GM18526 (cell line): Measurements from ENCODE around the gene MTTP.

ENCODE experiments used
- POLR2A ChIP-seq: IDR thresholded peaks from 3 replicates; pipeline ENCODE4 v1.6.1; 2011; ENCODE audit not compliant: insufficient read length; ENCODE audit errors: extremely low read depth

Gene MTTP

DNA sequence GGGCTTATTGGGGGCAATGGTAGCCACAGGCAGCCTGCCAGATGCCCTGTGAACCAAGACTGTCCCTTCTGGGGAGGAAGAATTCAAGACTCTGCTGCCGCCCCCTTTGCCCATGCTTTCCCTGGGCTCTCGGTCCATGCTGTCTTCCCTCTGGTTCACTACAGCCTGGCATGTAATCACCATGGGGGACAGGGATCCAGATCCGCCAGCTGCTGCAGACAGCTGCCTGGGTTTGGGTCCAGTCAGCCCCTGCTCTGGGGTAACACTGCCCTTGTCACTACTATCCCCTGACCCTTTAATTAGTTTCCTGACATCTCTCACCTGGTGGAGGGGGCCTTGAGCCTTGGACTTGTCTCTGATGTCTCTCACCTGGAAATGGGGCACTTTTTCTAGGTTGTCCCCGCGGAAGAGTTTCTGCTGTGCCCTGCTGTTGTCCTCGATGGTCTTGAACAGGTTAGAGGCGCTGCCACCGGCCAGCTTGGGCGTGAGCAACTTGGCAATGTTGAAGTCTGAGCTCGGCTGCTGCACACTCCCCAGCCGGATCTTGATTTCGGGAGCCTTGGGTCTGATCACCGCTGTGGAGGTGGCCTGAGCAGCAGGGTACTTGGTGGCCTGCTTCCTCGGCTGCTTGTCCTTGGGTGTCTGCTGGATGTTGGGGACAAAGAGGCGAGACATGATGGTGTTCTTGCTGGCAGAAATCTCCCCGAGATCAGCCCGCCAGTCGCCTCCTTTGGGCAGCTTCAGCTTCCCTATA lies 76.6 kb downstream of the MTTP start:
- TF ChIP-seq POLR2A = no peak

DNA sequence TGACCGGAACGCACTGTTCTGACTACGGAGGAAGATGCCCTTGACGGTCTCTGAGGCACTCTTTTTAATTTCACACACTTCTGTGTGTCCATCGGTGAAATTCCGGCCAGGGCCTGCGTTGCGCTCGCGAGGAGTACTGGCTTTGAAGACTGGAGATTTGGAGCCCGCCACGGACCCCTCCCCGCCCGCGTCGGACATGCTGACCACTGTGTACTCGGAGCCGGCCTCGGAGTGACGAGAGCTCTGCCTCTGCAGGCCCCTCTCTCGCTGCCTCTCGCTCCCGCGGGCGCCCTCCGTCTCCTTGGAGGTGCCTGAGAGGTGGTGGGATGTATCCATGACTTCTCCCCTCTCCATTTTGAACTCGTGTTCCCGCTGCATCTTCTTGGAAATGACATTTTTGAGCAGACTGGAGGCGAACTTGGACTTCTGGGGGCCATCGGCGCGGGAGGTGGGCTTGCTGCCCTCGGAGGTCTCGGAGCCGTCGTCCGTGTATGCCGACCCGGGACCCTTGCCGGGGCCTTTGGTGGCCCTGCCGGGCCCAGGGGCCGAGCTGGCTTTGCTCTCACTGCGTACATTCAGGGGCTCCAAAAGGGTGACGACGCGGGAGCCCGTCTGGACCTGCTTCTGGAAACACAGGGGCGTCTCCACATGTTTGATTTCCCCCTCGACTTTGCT lies 77.3 kb downstream of the MTTP start:
- no peak for TF ChIP-seq POLR2A

DNA sequence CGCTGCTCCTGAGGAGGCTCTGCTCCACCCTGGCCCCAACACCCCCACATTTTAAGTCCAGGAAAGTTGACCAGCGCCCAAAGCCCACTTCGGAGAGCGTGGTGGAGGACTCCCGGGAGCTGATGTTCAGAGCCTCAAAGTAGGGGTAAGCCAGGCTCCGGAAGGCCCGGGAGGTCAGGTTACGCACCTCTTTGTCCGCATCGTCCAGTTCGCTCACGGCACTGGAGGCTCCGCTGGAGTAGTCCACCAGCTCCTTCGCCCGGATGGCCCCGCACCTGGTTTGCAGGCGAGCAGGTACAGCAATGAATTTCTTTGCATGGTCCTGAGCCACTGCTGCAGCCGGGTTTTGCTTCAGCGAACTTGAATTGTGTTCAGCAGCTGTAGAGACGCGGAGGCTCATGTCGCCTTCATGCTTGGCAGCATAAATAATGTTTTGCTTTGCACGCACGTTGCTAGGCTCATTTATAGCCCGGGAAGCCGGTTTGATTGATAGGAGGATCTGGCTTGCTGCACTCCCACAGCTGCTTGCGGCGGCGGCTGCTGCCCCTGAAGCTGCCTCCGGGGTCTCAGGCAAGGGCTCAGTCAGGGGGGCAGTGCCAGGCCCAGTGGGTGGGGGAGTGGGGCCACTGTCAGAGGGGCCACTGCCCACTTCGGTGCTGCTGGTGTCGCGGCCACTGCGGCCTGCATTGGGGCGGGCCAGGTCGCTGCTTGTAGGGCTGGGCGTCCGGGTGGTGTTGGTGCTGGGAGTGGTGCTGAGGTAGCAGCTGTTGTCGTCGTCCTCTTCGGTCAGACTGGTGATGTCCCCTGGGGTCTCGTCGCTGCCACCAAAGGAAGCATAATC lies 78.2 kb downstream of the MTTP start:
- TF ChIP-seq POLR2A = no peak

DNA sequence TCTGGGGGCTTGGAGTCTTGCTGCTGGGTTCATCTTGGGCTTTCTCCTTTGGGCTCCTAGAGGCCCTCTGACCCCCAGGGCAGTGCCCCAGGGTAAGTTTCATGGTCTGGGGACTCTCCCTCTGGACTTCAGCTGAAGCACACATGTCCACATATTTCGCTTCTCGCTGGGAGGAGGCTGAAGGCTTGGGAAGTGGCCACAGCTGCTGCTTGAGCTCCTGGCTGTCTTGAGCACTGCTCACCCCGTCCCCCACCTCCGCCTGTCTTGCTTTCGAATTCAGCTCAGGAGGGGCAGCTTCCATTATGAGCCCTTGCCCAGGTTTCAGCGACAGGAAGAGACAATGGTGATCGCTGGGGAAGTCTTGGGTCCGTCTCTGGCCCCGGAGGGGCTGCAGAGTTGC lies 79.3 kb downstream of the MTTP start:
- no peak for TF ChIP-seq POLR2A

DNA sequence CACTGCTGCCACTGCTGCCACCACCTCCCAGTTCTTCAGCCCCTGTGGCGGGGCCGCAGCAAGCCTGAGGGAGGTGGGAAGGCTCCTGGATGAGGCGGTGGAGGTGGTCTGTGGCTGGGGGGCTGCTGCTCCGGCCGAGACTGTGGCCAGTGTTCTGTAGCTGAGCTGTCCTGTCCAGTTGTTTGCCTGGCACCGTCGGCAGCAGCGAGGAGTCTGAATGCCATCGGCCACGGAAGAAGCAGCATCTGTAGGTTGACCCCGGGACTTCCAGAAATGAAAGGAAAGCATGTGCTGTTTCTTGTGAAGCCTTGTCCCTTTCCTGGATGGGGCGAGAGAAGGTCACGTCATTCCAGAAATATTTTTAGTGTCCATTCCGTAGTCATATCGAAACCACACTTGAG lies 79.7 kb downstream of the MTTP start:
- TF ChIP-seq POLR2A = no peak

DNA sequence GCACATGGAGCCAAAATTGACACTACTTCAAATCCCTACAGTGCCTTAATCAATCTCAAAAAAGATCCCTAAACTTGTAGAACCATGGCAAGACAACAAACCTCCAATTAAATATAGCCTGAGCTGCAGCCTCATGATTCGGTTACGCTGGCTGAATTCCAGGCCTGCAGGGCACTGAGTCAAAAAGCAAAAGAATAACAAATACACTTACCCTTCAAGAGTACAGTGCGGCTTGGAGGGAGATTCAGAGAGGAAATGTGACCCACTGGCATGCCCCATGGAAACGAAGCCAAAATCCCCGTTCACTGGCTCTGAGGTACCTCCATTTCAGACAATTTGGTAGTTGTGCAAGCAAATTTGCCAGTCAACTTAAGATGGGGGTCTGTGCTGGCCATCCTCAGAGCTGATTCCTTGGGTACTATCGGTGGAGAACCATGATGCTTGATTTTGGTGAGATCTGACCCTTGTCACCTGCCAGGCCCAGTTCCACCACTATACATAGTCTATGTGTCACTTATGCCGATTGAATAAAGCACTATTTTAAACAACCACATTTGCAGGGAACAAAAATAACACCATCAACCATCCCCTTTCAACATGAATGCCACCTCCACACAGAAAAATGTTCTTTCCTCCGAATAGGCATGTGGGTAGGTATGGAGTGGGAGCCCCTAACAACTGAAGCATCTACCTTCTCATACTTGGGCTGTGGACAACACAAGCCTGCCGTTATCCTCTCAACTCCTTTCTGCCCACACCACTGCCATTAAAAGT lies 80.9 kb downstream of the MTTP start:
- TF ChIP-seq POLR2A = no peak

DNA sequence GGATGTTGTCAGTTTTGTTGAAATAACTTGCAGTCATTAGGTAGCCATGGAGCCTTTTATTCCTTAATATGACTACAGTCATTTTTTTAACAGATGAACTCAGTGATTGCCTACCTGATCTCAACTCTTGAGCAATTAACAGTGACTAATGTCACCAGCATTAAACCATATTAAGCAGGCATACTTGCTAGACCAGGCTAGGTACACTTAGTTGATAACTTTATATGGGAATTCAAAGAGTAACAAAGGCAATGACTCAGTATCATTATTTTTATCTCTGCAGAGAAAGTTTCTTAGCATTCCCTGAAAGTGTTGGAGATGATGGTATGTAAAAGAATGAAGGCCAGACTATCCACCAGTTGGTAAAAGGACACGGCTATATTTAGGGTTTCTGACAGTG lies 83.2 kb downstream of the MTTP start, which contains the start of gene C4orf54:
Gene C4orf54, minus strand, starts transcription at position 31 of the 400 bp plus-strand sequence. CDS start 3,180 bp downstream, outside the sequence.
- no peak for TF ChIP-seq POLR2A

DNA sequence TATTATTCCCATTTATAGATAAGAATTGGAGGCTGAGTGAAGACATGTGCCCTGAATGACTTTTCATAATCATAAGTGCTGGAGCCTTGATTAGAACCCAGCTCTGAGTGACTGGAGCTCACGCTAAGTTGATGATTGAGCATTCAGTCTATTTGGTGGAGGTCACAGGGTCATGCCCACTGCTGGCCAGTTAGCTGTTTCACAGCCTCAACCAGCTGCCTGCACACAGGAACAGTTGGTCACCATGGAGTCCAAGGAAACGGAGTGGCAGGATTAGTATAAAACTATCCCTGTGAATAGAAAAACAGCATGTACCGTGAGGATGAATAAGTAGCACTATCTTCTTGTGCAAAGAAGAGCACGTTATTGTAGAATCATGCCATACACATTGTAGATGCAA lies 84.0 kb downstream of the MTTP start:
- no peak for TF ChIP-seq POLR2A

DNA sequence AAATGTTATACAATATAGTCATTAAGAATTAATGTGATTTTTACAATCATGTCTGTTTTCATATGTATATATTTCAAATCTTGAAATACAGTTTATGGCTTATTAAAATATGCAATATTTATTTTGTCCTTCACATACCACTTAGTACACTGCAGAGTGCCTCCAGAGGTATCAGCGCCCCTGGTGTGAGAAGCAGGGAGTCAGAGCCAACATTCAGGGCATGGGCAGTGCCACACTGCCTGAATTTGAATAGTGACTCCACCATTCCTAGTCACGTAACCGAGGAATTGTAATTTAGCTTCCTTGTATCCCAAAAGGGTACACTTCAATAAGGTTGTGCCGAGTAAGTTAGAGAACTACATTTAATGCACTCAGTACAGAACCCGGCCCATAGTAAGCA lies 87.3 kb downstream of the MTTP start:
- TF ChIP-seq POLR2A = no peak

DNA sequence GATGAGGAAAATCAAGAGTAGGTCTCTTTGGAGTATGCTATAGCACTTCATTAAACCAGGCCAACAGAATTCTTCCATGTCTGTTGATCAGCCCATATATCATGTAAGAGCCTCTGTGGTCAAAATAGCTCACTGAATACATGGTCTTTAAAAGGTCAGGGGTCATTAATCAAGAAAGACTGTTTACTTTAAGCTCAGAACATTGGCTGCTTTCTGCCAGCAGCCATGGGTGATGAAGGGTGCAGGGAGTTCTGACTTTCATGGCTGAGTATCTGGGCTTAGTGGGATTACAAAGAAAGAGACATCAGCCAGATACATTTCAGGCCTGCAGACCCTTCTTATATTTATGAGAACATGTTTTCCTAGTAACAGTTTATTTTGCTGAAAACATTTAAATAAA lies 90.1 kb downstream of the MTTP start:
- TF ChIP-seq POLR2A = no peak

DNA sequence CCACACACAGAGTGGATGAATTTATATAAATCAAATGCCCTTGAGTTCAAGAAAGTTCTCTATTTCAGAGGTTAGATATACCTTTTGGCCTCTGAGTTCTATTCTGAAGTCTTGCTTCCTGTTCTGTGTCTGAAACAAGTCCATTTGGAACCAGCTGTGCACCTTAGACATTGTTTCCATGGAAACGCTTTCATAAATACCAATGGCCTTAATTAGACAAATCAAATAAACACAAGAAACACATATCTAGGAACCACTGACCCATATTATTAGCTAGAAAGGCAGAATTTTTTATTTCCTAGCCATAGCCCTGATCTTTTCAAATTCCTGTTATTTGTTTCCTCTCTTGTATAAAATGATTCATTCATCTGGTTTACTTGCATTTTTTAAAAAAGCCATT lies 91.4 kb downstream of the MTTP start:
- TF ChIP-seq POLR2A = no peak

DNA sequence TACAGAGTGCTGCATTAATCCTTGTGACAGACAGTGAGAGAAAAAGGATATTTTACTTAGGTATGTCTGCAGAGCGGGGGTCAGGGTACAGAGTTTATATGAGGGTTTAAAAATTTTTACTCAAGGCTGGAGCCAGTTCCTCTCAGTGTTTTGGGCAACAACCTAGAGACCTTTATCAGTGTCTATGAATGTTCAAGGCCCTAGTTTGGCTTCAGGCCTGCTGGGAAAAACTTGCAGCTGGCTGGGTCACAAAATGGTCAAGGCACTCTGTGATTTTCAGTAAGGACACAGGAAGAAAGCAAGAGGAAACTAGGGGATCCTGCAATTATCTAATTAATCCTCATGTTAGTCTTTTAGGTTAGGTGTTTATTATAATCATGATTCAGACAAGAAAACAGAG lies 93.8 kb downstream of the MTTP start:
- no peak for TF ChIP-seq POLR2A

DNA sequence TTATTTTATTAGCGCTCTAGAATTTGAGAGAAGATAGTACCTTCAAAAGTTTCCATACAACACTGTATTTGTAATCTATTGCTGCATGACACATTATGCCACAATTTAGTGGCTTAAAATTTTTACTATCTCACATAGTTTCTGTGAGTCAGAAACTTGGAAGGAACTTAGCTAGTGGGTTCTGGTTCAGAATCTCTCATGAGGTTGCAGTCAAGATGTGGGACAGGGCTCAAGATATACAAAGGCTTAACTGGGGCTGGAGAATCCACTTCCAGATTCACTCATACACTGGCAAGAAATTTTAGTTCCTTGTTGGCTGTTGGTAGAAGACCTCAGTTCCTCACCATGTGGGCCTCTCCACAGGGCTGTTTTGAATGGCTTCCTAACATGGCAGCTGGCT lies 94.5 kb downstream of the MTTP start:
- no peak for TF ChIP-seq POLR2A

DNA sequence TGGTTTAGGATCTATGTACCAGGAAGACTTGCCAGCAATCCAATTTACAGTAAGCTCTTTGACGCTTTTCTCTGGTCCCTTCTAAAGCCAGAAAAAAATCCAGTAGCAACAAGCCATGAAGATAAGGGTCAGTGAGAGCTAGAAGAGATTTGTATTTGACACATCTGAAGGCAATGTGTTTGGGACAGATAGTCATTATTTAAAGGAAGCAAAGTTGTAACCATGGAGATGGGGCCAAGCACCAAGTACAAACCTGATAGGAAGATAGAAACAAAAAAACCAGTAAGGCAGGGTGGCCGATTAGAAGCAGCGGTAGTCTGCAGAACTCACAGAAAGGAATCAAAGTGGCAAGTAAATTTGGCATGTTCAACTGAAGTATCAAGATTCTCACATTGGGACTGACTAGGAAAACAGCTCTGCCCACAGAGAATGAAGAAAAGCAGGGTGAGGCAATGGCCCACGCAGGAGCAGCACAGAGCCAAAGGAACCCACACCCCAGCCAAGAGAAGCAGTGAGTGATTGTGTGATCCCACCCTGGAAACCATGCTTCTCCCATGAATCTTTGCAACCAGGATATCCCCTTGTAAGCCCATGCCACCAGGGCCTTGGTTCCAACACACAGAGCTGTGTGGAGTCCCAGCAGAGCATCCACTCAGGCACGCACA lies 95.9 kb downstream of the MTTP start:
- no peak for TF ChIP-seq POLR2A
